ENCODE data around the gene SLC6A11. TPM values are rescaled to one million over a fixed set of nuclear protein-coding genes. Genes with fewer than 3 reads are reported as not detected.

SLC6A11 gene
- total and polyA plus RNA-seq, 9 of the 15 experiments (the other 6 are each of a cell fraction or from before 2014, with no cell fraction given): 0.04 TPM; not detected in 8

DNA sequence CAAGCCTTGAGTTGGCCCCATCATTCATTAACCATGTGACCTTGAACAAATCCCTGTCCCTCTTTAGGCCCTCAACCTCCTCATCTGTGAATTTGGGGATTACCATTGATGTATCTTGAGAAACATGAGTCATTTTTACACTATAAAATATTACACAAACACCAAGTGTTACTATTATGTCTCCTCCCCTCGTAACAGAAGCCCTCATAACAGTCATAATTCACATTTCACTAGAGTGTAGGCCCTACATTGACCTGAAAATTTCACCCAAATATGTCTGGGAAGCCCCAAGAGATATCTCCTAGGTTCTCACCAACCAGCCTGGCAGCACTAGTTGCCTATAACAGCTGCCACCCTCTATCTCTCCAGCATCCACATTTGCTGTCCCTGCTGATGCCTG lies 160.7 kb downstream of the SLC6A11 start:
- no peaks in the 10 kb centered on the region for H3K9me3 ChIP-seq (replicated peaks; ENCODE audit: control insufficient read depth, insufficient read depth, low read depth, low read length)
- ChIA-PET POLR2A (no interaction called here), CTCF (ENCODE audit: low intra/inter-chr PET ratio) (no interaction called here)
- WGBS (ENCODE audit: insufficient coverage, low coverage, missing lambda C conversion rate): 0% methylated on average over 1 of the region's 1 CpG
- H3K4me2 ChIP-seq (ENCODE audit: insufficient read depth, low read length): no peak overlapping the region
- H3K27me3 ChIP-seq (ENCODE audit: control insufficient read depth in 2 of 2, insufficient read depth in 2 of 2, low read length in 2 of 2): peaks cover 0 to 26% of the 10 kb centered on the region in 2 experiments; a peak in 1 of 5 replicates
- no peak overlapping the region for H3K9ac ChIP-seq (ENCODE audit: insufficient read depth in 1 of 2, low read depth in 2 of 2, low read length in 2 of 2)
- no peaks in the 10 kb centered on the region for H3K79me2 ChIP-seq (ENCODE audit: control insufficient read depth, insufficient read depth, low read length)
- H3K4me3 ChIP-seq: no peak overlapping the region
- DNase-seq (ENCODE audit: extremely low read depth in 1 of 4, low spot score in 3 of 4) (no peak), ATAC-seq (no peak), FAIRE-seq (no peak)
- no peak overlapping the region for H2AFZ ChIP-seq (ENCODE audit: low read depth, low read length)
- H3K36me3 ChIP-seq (ENCODE audit: control insufficient read depth, insufficient read depth, low read length): no peaks in the 10 kb centered on the region
- H4K20me1 ChIP-seq (replicated peaks; ENCODE audit: control insufficient read depth, insufficient read depth, low read length): peaks cover 3% of the 10 kb centered on the region; the same call in 1 of the 2 replicates
- no peaks in the 10 kb centered on the region for H3K4me1 ChIP-seq (replicated peaks in 1 of 2; ENCODE audit: control insufficient read depth in 2 of 2, insufficient read depth in 2 of 2, low read length in 2 of 2)
- BruUV-seq (replicated peaks): no TSS peak
- H3K27ac ChIP-seq (ENCODE audit: extremely low read depth, low read depth, low read length): no peak overlapping the region
- in situ Hi-C loops (cut with MboI): no loop called here
- intact Hi-C loops (cut with micrococcal nuclease): no loop called here
- H3K9me1 ChIP-seq (ENCODE audit: control insufficient read depth, insufficient read depth, low read length): no peaks in the 10 kb centered on the region
- no peak for TF ChIP-seq RBM39 (optimal IDR thresholded peaks at IDR 0.05; ENCODE audit: low read depth, low read length)
- TF ChIP-seq GABPB1 (CRISPR knock-in tag; IDR thresholded peaks at IDR 0.05): no peak
- TF ChIP-seq, protein P1, sequence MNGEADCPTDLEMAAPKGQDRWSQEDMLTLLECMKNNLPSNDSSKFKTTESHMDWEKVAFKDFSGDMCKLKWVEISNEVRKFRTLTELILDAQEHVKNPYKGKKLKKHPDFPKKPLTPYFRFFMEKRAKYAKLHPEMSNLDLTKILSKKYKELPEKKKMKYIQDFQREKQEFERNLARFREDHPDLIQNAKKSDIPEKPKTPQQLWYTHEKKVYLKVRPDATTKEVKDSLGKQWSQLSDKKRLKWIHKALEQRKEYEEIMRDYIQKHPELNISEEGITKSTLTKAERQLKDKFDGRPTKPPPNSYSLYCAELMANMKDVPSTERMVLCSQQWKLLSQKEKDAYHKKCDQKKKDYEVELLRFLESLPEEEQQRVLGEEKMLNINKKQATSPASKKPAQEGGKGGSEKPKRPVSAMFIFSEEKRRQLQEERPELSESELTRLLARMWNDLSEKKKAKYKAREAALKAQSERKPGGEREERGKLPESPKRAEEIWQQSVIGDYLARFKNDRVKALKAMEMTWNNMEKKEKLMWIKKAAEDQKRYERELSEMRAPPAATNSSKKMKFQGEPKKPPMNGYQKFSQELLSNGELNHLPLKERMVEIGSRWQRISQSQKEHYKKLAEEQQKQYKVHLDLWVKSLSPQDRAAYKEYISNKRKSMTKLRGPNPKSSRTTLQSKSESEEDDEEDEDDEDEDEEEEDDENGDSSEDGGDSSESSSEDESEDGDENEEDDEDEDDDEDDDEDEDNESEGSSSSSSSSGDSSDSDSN (IDR thresholded peaks at IDR 0.05; ENCODE audit: borderline replicate concordance in 1 of 2, low read depth in 2 of 2, low read length in 2 of 2): no peak
- TF ChIP-seq THRAP3 (IDR thresholded peaks at IDR 0.05; ENCODE audit: borderline replicate concordance): no peak
- TF ChIP-seq, protein P2, sequence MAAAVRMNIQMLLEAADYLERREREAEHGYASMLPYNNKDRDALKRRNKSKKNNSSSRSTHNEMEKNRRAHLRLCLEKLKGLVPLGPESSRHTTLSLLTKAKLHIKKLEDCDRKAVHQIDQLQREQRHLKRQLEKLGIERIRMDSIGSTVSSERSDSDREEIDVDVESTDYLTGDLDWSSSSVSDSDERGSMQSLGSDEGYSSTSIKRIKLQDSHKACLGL (CRISPR knock-in tag; IDR thresholded peaks at IDR 0.05; ENCODE audit: borderline replicate concordance, poor library complexity, severe bottlenecking): no peak
- TF ChIP-seq TEAD2 (tag; IDR thresholded peaks at IDR 0.05): no peak
- no peak for TF ChIP-seq TARDBP (IDR thresholded peaks at IDR 0.05)
- no peak for TF ChIP-seq ZNF384 (IDR thresholded peaks at IDR 0.05; ENCODE audit: low read depth, low read length)
- TF ChIP-seq, protein P3, sequence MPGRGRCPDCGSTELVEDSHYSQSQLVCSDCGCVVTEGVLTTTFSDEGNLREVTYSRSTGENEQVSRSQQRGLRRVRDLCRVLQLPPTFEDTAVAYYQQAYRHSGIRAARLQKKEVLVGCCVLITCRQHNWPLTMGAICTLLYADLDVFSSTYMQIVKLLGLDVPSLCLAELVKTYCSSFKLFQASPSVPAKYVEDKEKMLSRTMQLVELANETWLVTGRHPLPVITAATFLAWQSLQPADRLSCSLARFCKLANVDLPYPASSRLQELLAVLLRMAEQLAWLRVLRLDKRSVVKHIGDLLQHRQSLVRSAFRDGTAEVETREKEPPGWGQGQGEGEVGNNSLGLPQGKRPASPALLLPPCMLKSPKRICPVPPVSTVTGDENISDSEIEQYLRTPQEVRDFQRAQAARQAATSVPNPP (IDR thresholded peaks at IDR 0.05; ENCODE audit: borderline replicate concordance, insufficient read depth, insufficient read length): no peak
- TF ChIP-seq RFX1 (IDR thresholded peaks at IDR 0.05): no peak
- TF ChIP-seq, protein P4, sequence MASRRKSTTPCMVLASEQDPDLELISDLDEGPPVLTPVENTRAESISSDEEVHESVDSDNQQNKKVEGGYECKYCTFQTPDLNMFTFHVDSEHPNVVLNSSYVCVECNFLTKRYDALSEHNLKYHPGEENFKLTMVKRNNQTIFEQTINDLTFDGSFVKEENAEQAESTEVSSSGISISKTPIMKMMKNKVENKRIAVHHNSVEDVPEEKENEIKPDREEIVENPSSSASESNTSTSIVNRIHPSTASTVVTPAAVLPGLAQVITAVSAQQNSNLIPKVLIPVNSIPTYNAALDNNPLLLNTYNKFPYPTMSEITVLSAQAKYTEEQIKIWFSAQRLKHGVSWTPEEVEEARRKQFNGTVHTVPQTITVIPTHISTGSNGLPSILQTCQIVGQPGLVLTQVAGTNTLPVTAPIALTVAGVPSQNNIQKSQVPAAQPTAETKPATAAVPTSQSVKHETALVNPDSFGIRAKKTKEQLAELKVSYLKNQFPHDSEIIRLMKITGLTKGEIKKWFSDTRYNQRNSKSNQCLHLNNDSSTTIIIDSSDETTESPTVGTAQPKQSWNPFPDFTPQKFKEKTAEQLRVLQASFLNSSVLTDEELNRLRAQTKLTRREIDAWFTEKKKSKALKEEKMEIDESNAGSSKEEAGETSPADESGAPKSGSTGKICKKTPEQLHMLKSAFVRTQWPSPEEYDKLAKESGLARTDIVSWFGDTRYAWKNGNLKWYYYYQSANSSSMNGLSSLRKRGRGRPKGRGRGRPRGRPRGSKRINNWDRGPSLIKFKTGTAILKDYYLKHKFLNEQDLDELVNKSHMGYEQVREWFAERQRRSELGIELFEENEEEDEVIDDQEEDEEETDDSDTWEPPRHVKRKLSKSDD (conservative IDR thresholded peaks at IDR 0.05; ENCODE audit: low read length): no peak
- TF ChIP-seq MAFK (IDR thresholded peaks at IDR 0.05; ENCODE audit: low read length): no peak
- no peak for TF ChIP-seq CBX2 (IDR thresholded peaks at IDR 0.05; ENCODE audit: insufficient read depth, low read length, poor library complexity, severe bottlenecking)
- no peak for TF ChIP-seq SIN3A (IDR thresholded peaks at IDR 0.05; ENCODE audit: borderline replicate concordance in 2 of 2, control insufficient read depth in 1 of 2, low read depth in 2 of 2, low read length in 2 of 2)
- TF ChIP-seq GABPB2 (CRISPR knock-in tag; conservative IDR thresholded peaks at IDR 0.05): no peak
- no peak for TF ChIP-seq LARP7 (IDR thresholded peaks at IDR 0.05)

All from K562 (cell line).